PC-9 (cell line): Measurements from ENCODE around the gene DPEP2NB. TPM values are rescaled to one million over a fixed set of nuclear protein-coding genes. Genes with fewer than 3 reads are reported as not detected.

ENCODE experiments used
- BruUV-seq: library from RNA; stranded (reverse); fragments of 400-500 nt; replicated peaks from 2 replicates; lab custom pipeline; 2021; lab: Mats Ljungman, UMichigan
- CTCF ChIA-PET: fragments of 300-600 bp; sonication (Branson Sonifier 250); formaldehyde crosslinking; loops from one replicate; lab custom pipeline; 2022; ENCODE audit warnings: antibody characterized with exemption; lab: Charles Lee
- POLR2A ChIA-PET: fragments of 300-600 bp; sonication (Branson Sonifier 250); formaldehyde crosslinking; loops from one replicate; lab custom pipeline; 2022; ENCODE audit warnings: antibody characterized with exemption; ENCODE audit not compliant: unreplicated experiment; lab: Charles Lee
- DNase-seq, 2 experiments: peaks; one replicate each; pipeline versions ENCODE4 v3.0.0 to v3.0.0-alpha.2; 2015 to 2022; ENCODE audit warnings: mixed read lengths in 1 of 2
- H2AFZ ChIP-seq: fragments of 200-600 bp; sonication (generic); 2 replicates; pipeline ENCODE4 v1.8.1; 2017; ENCODE audit warnings: antibody characterized with exemption
- H3F3A ChIP-seq: fragments of 200-600 bp; sonication (generic); 2 replicates; pipeline ENCODE4 v1.8.1; 2017; ENCODE audit warnings: antibody characterized with exemption, mild to moderate bottlenecking, low read depth; ENCODE audit not compliant: insufficient read depth
- H3K27ac ChIP-seq: fragments of 200-600 bp; sonication (generic); 2 replicates; pipeline ENCODE4 v1.6.1; 2016; ENCODE audit warnings: mixed run types
- H3K27me3 ChIP-seq: fragments of 200-600 bp; sonication (generic); 2 replicates; pipeline ENCODE4 v1.6.1; 2016; ENCODE audit warnings: low read depth, mixed run types; ENCODE audit not compliant: insufficient read depth
- H3K36me3 ChIP-seq: fragments of 200-600 bp; sonication (generic); 2 replicates; pipeline ENCODE4 v1.6.1; 2016; ENCODE audit warnings: low read depth, mixed run types
- H3K4me1 ChIP-seq: fragments of 200-600 bp; sonication (generic); replicated peaks from 2 replicates; pipeline ENCODE4 v1.6.1; 2016; ENCODE audit warnings: mixed run types; ENCODE audit not compliant: insufficient read depth
- H3K4me2 ChIP-seq: fragments of 200-600 bp; sonication (generic); 2 replicates; pipeline ENCODE4 v1.6.1; 2017; ENCODE audit warnings: mixed run types
- H3K4me3 ChIP-seq: fragments of 200-600 bp; sonication (generic); 2 replicates; pipeline ENCODE4 v1.6.1; 2016; ENCODE audit warnings: mixed run types
- H3K79me2 ChIP-seq: fragments of 200-600 bp; sonication (generic); 2 replicates; pipeline ENCODE4 v1.6.1; 2017; ENCODE audit warnings: low read depth, mixed run types
- H3K9me2 ChIP-seq: fragments of 200-600 bp; sonication (generic); 2 replicates; pipeline ENCODE4 v1.8.1; 2017; ENCODE audit warnings: mild to moderate bottlenecking; ENCODE audit not compliant: insufficient read depth
- H3K9me3 ChIP-seq: fragments of 200-600 bp; sonication (generic); 2 replicates; pipeline ENCODE4 v1.8.1; 2016; ENCODE audit warnings: low read depth; ENCODE audit not compliant: insufficient read depth
- H4K20me1 ChIP-seq: fragments of 200-600 bp; sonication (generic); 2 replicates; pipeline ENCODE4 v1.8.1; 2017; ENCODE audit not compliant: insufficient read depth
- CTCF ChIP-seq: fragments of 200-600 bp; sonication (generic); conservative IDR thresholded peaks from 2 replicates; pipeline ENCODE4 v1.6.1; 2017; ENCODE audit warnings: mixed run types, antibody characterized with exemption, mild to moderate bottlenecking, moderate library complexity
- EZH2 ChIP-seq: fragments of 200-600 bp; sonication (generic); IDR thresholded peaks from 2 replicates; pipeline ENCODE4 v1.8.0; 2017; ENCODE audit warnings: antibody characterized with exemption, low read depth
- intact Hi-C: fragments of 100-400 bp; cut with micrococcal nuclease; formaldehyde crosslinking; loops from one replicate; pipeline ENCODE4 v1.10.0; 2022; ENCODE audit not compliant: unreplicated experiment
- total RNA-seq: library from RNA; stranded (reverse); gene quantifications from 2 replicates; pipeline ENCODE4 v1.2.3, GENCODE V29; 2021

Gene DPEP2NB
- total RNA-seq, 1 experiment from 2014 or later: not detected

- H3K79me2 ChIP-seq: no peaks in the 10 kb centered on the region
- H3K4me2 ChIP-seq: no peak overlapping the region
- intact Hi-C loops: no loop called here
- no peaks in the 10 kb centered on the region for H3K4me1 ChIP-seq
- no peak overlapping the region for H3K4me3 ChIP-seq
- H3K9me2 ChIP-seq: no peaks in the 10 kb centered on the region
- no peak for DNase-seq
- ChIA-PET CTCF (no interaction called here), POLR2A (no interaction called here)
- H4K20me1 ChIP-seq: no peaks in the 10 kb centered on the region; the same call in 1 of the 2 replicates
- BruUV-seq: no TSS peak
- H3K27me3 ChIP-seq: no peaks in the 10 kb centered on the region
- H2AFZ ChIP-seq: no peak overlapping the region
- H3K36me3 ChIP-seq: no peaks in the 10 kb centered on the region
- TF ChIP-seq CTCF: no peak
- TF ChIP-seq EZH2: no peak
- no peak overlapping the region for H3K27ac ChIP-seq
- peaks cover 13% of the 10 kb centered on the region; the same call in 1 of the 2 replicates for H3F3A ChIP-seq
- no peaks in the 10 kb centered on the region for H3K9me3 ChIP-seq
Measured at GRCh38 chr16:68061396-68061795, 45.7 kb upstream of the DPEP2NB start.

- POLR2A ChIA-PET: no interaction called here
- Histone ChIP-seq H3K9me2 (no peaks in the 10 kb centered on the region), H3F3A (peaks cover 9% of the 10 kb centered on the region; the same call in 1 of the 2 replicates), H3K4me1 (no peaks in the 10 kb centered on the region), H3K9me3 (no peaks in the 10 kb centered on the region), H3K79me2 (no peaks in the 10 kb centered on the region), H3K27ac (no peak overlapping the region), H3K27me3 (no peaks in the 10 kb centered on the region), H3K4me2 (no peak overlapping the region), H2AFZ (no peak overlapping the region), H3K4me3 (no peak overlapping the region), H3K36me3 (no peaks in the 10 kb centered on the region), H4K20me1 (no peaks in the 10 kb centered on the region)
- no peak for DNase-seq
- CTCF ChIA-PET: interaction anchor here (0.6 kb wide), 1 partner anchor 209 kb away, joined by 3 read pairs; no protein-coding TSS in a partner anchor
- no TSS peak for BruUV-seq
- TF ChIP-seq CTCF (no peak), EZH2 (no peak)
- intact Hi-C loops: no loop called here
Measured at GRCh38 chr16:68059804-68060203, 44.1 kb upstream of the DPEP2NB start.

- intact Hi-C loops: no loop called here
- Histone ChIP-seq H3K9me3 (no peaks in the 10 kb centered on the region), H2AFZ (no peak overlapping the region), H3K79me2 (no peaks in the 10 kb centered on the region), H3K27ac (no peak overlapping the region), H3K4me2 (no peak overlapping the region), H3K36me3 (no peaks in the 10 kb centered on the region), H3K4me1 (no peaks in the 10 kb centered on the region), H3K9me2 (no peaks in the 10 kb centered on the region), H4K20me1 (no peaks in the 10 kb centered on the region), H3K27me3 (no peaks in the 10 kb centered on the region), H3K4me3 (no peak overlapping the region), H3F3A (no peaks in the 10 kb centered on the region; the same call in 1 of the 2 replicates)
- CTCF ChIA-PET: no interaction called here
- no peak for TF ChIP-seq EZH2
- TF ChIP-seq CTCF: no peak
- POLR2A ChIA-PET: no interaction called here
- BruUV-seq: no TSS peak
- no peak for DNase-seq
Measured at GRCh38 chr16:68055395-68055794, 39.7 kb upstream of the DPEP2NB start.
